WTC11 (cell line): ENCODE measurements around the gene KLHL26. TPM values are rescaled to one million over a fixed set of nuclear protein-coding genes. Genes with fewer than 3 reads are reported as not detected.

Experiments used
- ATAC-seq: fragments of 200-7000 bp; cut with Tn5 transposase; 2 replicates; pipeline ENCODE4 v1.10.0; 2021; ENCODE audit warnings: mild to moderate bottlenecking, moderate library complexity
- CTCF ChIA-PET: fragments of 300-600 bp; sonication (Branson Sonifier 250); formaldehyde crosslinking; loops from one replicate; lab custom pipeline; 2021; ENCODE audit warnings: antibody characterized with exemption; lab: Charles Lee
- POLR2A ChIA-PET: fragments of 350-600 bp; sonication (Branson Sonifier 250); formaldehyde crosslinking; loops from one replicate; lab custom pipeline; 2021; ENCODE audit warnings: antibody characterized with exemption; lab: Charles Lee
- DNase-seq: peaks from one replicate; pipeline ENCODE4 v3.0.0; 2021; ENCODE audit warnings: low spot score
- H3K27ac Mint-ChIP-seq: 2 replicates; pipeline ENCODE4 v1.8.0; 2021; ENCODE audit warnings: mixed read lengths
- H3K27me3 Mint-ChIP-seq: 2 replicates; pipeline ENCODE4 v1.8.0; 2021; ENCODE audit warnings: low read depth, mild to moderate bottlenecking, moderate library complexity, mixed read lengths
- H3K36me3 Mint-ChIP-seq: 2 replicates; pipeline ENCODE4 v1.8.0; 2021; ENCODE audit warnings: mixed read lengths
- H3K4me1 Mint-ChIP-seq: 2 replicates; pipeline ENCODE4 v1.8.0; 2022; ENCODE audit warnings: mixed read lengths
- H3K4me3 Mint-ChIP-seq: 2 replicates; pipeline ENCODE4 v1.8.0; 2021; ENCODE audit warnings: mild to moderate bottlenecking, moderate library complexity, mixed read lengths
- H3K9me3 Mint-ChIP-seq: 2 replicates; pipeline ENCODE4 v1.8.0; 2021; ENCODE audit warnings: mixed read lengths
- CREM ChIP-seq: sonication (generic); formaldehyde crosslinking; IDR thresholded peaks from 2 replicates; pipeline ENCODE4 v1.8.1; 2022; ENCODE audit warnings: mild to moderate bottlenecking, missing genetic modification reagents, moderate library complexity
- ETV6 ChIP-seq: sonication (generic); formaldehyde crosslinking; IDR thresholded peaks from 2 replicates; pipeline ENCODE4 v1.8.1; 2022; ENCODE audit warnings: mild to moderate bottlenecking, missing genetic modification reagents
- HMGA2 ChIP-seq: fragments of 250-450 bp; sonication (Bioruptor Pico); IDR thresholded peaks from 2 replicates; pipeline ENCODE4 v1.4.0; 2021; ENCODE audit warnings: mild to moderate bottlenecking, moderate library complexity
- IRF2 ChIP-seq: sonication (generic); formaldehyde crosslinking; IDR thresholded peaks from 2 replicates; pipeline ENCODE4 v1.8.0; 2022; ENCODE audit warnings: low read depth, missing genetic modification reagents, borderline replicate concordance
- KAT7 ChIP-seq: sonication (generic); formaldehyde crosslinking; IDR thresholded peaks from 2 replicates; pipeline ENCODE4 v1.8.1; 2023; ENCODE audit warnings: missing genetic modification reagents, mild to moderate bottlenecking, borderline replicate concordance
- MXD4 ChIP-seq: fragments of 250-450 bp; sonication (Bioruptor Pico); IDR thresholded peaks from 2 replicates; pipeline ENCODE4 v1.8.0; 2021; ENCODE audit warnings: mild to moderate bottlenecking, moderate library complexity, borderline replicate concordance
- NR1H2 ChIP-seq: sonication (generic); formaldehyde crosslinking; IDR thresholded peaks from 2 replicates; pipeline ENCODE4 v1.9.0; 2021; ENCODE audit warnings: mild to moderate bottlenecking, moderate library complexity, missing genetic modification reagents
- PRRX2 ChIP-seq: fragments of 250-450 bp; sonication (Bioruptor Pico); IDR thresholded peaks from 2 replicates; pipeline ENCODE4 v1.8.0; 2021; ENCODE audit warnings: mild to moderate bottlenecking
- RELA ChIP-seq: sonication (generic); formaldehyde crosslinking; IDR thresholded peaks from 2 replicates; pipeline ENCODE4 v1.8.1; 2022; ENCODE audit warnings: missing genetic modification reagents, mild to moderate bottlenecking, borderline replicate concordance
- SP1 ChIP-seq: sonication (generic); formaldehyde crosslinking; conservative IDR thresholded peaks from 2 replicates; pipeline ENCODE4 v1.8.1; 2022; ENCODE audit warnings: missing genetic modification reagents
- TEAD1 ChIP-seq: sonication (generic); formaldehyde crosslinking; IDR thresholded peaks from 2 replicates; pipeline ENCODE4 v1.8.0; 2022; ENCODE audit warnings: mild to moderate bottlenecking, missing genetic modification reagents
- ZNF121 ChIP-seq: sonication (generic); formaldehyde crosslinking; IDR thresholded peaks from 2 replicates; pipeline ENCODE4 v1.8.0; 2023; ENCODE audit warnings: missing genetic modification reagents
- ZNF263 ChIP-seq: sonication (generic); formaldehyde crosslinking; IDR thresholded peaks from 2 replicates; pipeline ENCODE4 v1.8.1; 2022; ENCODE audit warnings: low read depth, mild to moderate bottlenecking, moderate library complexity, missing genetic modification reagents
- total RNA-seq: library from RNA; stranded (reverse); gene quantifications from 3 replicates; pipeline ENCODE4 v1.2.3, GENCODE V29; 2021
- TF ChIP-seq, protein P1 (sequence below): sonication (generic); formaldehyde crosslinking; IDR thresholded peaks from 2 replicates; pipeline ENCODE4 v1.8.1; 2022; ENCODE audit warnings: low read depth, missing genetic modification reagents, borderline replicate concordance
- TF ChIP-seq, protein P2 (sequence below): fragments of 200-600 bp; IDR thresholded peaks from 2 replicates; pipeline ENCODE4 v1.8.0; 2022; ENCODE audit warnings: antibody characterized with exemption
- TF ChIP-seq, protein P3 (sequence below): sonication (generic); formaldehyde crosslinking; IDR thresholded peaks from 2 replicates; pipeline ENCODE4 v1.8.1; 2022; ENCODE audit warnings: mild to moderate bottlenecking, missing genetic modification reagents, moderate library complexity, borderline replicate concordance
- TF ChIP-seq, protein P4 (sequence below): fragments of 250-450 bp; sonication (Bioruptor Pico); IDR thresholded peaks from 2 replicates; pipeline ENCODE4 v2.1.2; 2022; ENCODE audit warnings: mild to moderate bottlenecking, moderate library complexity
- TF ChIP-seq, protein P5 (sequence below): sonication (generic); formaldehyde crosslinking; IDR thresholded peaks from 2 replicates; pipeline ENCODE4 v1.8.1; 2023; ENCODE audit warnings: mild to moderate bottlenecking, missing genetic modification reagents
- TF ChIP-seq, protein P6 (sequence below): fragments of 250-450 bp; sonication (Bioruptor Pico); IDR thresholded peaks from 2 replicates; pipeline ENCODE4 v1.8.0; 2021; ENCODE audit warnings: mild to moderate bottlenecking
- TF ChIP-seq, protein P7 (sequence below): sonication (generic); formaldehyde crosslinking; IDR thresholded peaks from 2 replicates; pipeline ENCODE4 v1.8.0; 2022; ENCODE audit warnings: mild to moderate bottlenecking, missing genetic modification reagents
- TF ChIP-seq, protein P8 (sequence below): fragments of 250-450 bp; sonication (Bioruptor Pico); IDR thresholded peaks from 2 replicates; pipeline ENCODE4 v1.9.0; 2021; ENCODE audit warnings: mild to moderate bottlenecking
- TF ChIP-seq, protein P9 (sequence below): sonication (generic); formaldehyde crosslinking; conservative IDR thresholded peaks from 2 replicates; pipeline ENCODE4 v1.8.1; 2022; ENCODE audit warnings: mild to moderate bottlenecking, missing genetic modification reagents

Gene KLHL26
- total RNA-seq, 1 experiment from 2014 or later = 13.1 TPM

DNA sequence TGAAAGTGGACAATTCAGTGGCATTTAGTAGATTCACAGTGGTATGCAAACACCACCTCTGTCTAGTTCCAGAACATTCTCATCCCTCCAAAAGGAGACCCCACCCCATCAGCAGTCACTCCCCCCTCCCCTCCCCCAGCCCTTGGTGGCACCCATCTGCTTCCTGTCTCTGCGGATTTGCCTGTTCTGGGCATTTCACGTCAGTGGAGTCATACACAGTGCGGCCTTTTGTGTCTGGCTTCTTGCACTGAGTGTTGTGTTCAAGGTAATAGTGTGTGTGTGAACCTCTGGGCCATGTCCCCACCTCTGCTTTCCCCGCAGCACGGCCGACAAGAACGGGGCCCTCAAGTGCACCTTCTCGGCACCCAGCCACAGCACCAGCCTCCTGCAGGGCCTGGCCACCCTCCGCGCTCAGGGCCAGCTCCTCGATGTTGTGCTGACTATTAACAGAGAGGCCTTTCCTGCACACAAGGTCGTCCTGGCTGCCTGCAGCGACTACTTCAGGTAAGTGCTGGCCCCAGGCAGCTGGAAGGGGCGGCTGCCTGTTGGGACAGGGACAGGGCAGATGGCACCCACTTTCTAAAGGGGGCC is 27.2 kb downstream of the KLHL26 start:
- no peak overlapping the region for H3K4me3 Mint-ChIP-seq
- H3K9me3 Mint-ChIP-seq = peaks cover 3% of the 10 kb centered on the region; the same call in 1 of the 2 replicates
- H3K4me1 Mint-ChIP-seq = peaks cover 6% of the 10 kb centered on the region
- ChIA-PET POLR2A (no interaction called here), CTCF (interaction anchor here (0.8 to 1.1 kb wide), 3 partner anchors 70 to 183 kb away, joined by 3 to 5 read pairs (median 3); no protein-coding TSS in a partner anchor)
- no peaks in the 10 kb centered on the region for H3K27me3 Mint-ChIP-seq
- H3K36me3 Mint-ChIP-seq = peaks cover 5% of the 10 kb centered on the region; the same call in 1 of the 2 replicates
- DNase-seq = no peak
- no peak overlapping the region for H3K27ac Mint-ChIP-seq
- TF ChIP-seq KAT7 (CRISPR knock-in tag) (no peak), ZNF121 (no peak), CREM (CRISPR knock-in tag) (no peak), ETV6 (CRISPR knock-in tag) (no peak), RELA (CRISPR knock-in tag) (no peak), PRRX2 (no peak), NR1H2 (CRISPR knock-in tag) (no peak), HMGA2 (CRISPR knock-in tag) (no peak), TEAD1 (CRISPR knock-in tag) (no peak), ZNF263 (no peak)
- TF ChIP-seq, protein P1, sequence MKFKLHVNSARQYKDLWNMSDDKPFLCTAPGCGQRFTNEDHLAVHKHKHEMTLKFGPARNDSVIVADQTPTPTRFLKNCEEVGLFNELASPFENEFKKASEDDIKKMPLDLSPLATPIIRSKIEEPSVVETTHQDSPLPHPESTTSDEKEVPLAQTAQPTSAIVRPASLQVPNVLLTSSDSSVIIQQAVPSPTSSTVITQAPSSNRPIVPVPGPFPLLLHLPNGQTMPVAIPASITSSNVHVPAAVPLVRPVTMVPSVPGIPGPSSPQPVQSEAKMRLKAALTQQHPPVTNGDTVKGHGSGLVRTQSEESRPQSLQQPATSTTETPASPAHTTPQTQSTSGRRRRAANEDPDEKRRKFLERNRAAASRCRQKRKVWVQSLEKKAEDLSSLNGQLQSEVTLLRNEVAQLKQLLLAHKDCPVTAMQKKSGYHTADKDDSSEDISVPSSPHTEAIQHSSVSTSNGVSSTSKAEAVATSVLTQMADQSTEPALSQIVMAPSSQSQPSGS (CRISPR knock-in tag) = no peak
- TF ChIP-seq, protein P2, sequence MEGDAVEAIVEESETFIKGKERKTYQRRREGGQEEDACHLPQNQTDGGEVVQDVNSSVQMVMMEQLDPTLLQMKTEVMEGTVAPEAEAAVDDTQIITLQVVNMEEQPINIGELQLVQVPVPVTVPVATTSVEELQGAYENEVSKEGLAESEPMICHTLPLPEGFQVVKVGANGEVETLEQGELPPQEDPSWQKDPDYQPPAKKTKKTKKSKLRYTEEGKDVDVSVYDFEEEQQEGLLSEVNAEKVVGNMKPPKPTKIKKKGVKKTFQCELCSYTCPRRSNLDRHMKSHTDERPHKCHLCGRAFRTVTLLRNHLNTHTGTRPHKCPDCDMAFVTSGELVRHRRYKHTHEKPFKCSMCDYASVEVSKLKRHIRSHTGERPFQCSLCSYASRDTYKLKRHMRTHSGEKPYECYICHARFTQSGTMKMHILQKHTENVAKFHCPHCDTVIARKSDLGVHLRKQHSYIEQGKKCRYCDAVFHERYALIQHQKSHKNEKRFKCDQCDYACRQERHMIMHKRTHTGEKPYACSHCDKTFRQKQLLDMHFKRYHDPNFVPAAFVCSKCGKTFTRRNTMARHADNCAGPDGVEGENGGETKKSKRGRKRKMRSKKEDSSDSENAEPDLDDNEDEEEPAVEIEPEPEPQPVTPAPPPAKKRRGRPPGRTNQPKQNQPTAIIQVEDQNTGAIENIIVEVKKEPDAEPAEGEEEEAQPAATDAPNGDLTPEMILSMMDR = no peak
- TF ChIP-seq, protein P3, sequence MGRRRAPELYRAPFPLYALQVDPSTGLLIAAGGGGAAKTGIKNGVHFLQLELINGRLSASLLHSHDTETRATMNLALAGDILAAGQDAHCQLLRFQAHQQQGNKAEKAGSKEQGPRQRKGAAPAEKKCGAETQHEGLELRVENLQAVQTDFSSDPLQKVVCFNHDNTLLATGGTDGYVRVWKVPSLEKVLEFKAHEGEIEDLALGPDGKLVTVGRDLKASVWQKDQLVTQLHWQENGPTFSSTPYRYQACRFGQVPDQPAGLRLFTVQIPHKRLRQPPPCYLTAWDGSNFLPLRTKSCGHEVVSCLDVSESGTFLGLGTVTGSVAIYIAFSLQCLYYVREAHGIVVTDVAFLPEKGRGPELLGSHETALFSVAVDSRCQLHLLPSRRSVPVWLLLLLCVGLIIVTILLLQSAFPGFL = no peak
- TF ChIP-seq, protein P4, sequence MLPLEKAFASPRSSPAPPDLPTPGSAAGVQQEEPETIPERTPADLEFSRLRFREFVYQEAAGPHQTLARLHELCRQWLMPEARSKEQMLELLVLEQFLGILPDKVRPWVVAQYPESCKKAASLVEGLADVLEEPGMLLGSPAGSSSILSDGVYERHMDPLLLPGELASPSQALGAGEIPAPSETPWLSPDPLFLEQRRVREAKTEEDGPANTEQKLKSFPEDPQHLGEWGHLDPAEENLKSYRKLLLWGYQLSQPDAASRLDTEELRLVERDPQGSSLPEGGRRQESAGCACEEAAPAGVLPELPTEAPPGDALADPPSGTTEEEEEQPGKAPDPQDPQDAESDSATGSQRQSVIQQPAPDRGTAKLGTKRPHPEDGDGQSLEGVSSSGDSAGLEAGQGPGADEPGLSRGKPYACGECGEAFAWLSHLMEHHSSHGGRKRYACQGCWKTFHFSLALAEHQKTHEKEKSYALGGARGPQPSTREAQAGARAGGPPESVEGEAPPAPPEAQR (CRISPR knock-in tag) = no peak
- TF ChIP-seq, protein P5, sequence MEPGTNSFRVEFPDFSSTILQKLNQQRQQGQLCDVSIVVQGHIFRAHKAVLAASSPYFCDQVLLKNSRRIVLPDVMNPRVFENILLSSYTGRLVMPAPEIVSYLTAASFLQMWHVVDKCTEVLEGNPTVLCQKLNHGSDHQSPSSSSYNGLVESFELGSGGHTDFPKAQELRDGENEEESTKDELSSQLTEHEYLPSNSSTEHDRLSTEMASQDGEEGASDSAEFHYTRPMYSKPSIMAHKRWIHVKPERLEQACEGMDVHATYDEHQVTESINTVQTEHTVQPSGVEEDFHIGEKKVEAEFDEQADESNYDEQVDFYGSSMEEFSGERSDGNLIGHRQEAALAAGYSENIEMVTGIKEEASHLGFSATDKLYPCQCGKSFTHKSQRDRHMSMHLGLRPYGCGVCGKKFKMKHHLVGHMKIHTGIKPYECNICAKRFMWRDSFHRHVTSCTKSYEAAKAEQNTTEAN (CRISPR knock-in tag) = no peak
- no peak for ATAC-seq

DNA sequence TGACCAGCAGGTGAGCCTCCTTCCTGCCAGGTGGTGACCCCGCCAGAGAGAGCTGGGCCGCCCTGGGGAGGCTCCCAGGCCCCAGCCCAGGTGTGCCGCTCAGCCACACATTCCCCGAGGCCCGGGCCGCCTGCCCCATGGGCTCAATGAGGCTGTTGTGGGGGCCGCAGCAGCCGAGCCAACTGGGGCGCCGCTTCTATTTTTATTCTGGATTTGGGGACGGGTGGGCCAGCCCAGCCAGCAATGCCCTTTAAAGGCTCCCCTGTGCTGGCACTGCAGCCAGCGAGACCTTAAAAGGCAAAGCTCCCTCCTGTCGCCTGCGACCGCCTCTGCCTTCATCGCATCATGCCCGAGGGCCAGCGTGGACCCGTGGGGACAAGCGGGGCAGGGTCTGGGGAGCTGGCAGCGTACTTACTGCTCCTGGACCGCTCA is 29.0 kb downstream of the KLHL26 start:
- DNase-seq (no peak), ATAC-seq (no peak)
- TF ChIP-seq, protein P6, sequence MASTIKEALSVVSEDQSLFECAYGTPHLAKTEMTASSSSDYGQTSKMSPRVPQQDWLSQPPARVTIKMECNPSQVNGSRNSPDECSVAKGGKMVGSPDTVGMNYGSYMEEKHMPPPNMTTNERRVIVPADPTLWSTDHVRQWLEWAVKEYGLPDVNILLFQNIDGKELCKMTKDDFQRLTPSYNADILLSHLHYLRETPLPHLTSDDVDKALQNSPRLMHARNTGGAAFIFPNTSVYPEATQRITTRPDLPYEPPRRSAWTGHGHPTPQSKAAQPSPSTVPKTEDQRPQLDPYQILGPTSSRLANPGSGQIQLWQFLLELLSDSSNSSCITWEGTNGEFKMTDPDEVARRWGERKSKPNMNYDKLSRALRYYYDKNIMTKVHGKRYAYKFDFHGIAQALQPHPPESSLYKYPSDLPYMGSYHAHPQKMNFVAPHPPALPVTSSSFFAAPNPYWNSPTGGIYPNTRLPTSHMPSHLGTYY = no peak
- TF ChIP-seq ZNF121 (no peak), SP1 (CRISPR knock-in tag) (no peak), IRF2 (CRISPR knock-in tag) (no peak), MXD4 (CRISPR knock-in tag) (no peak)
- TF ChIP-seq, protein P7, sequence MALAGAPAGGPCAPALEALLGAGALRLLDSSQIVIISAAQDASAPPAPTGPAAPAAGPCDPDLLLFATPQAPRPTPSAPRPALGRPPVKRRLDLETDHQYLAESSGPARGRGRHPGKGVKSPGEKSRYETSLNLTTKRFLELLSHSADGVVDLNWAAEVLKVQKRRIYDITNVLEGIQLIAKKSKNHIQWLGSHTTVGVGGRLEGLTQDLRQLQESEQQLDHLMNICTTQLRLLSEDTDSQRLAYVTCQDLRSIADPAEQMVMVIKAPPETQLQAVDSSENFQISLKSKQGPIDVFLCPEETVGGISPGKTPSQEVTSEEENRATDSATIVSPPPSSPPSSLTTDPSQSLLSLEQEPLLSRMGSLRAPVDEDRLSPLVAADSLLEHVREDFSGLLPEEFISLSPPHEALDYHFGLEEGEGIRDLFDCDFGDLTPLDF (CRISPR knock-in tag) = no peak
- TF ChIP-seq, protein P8, sequence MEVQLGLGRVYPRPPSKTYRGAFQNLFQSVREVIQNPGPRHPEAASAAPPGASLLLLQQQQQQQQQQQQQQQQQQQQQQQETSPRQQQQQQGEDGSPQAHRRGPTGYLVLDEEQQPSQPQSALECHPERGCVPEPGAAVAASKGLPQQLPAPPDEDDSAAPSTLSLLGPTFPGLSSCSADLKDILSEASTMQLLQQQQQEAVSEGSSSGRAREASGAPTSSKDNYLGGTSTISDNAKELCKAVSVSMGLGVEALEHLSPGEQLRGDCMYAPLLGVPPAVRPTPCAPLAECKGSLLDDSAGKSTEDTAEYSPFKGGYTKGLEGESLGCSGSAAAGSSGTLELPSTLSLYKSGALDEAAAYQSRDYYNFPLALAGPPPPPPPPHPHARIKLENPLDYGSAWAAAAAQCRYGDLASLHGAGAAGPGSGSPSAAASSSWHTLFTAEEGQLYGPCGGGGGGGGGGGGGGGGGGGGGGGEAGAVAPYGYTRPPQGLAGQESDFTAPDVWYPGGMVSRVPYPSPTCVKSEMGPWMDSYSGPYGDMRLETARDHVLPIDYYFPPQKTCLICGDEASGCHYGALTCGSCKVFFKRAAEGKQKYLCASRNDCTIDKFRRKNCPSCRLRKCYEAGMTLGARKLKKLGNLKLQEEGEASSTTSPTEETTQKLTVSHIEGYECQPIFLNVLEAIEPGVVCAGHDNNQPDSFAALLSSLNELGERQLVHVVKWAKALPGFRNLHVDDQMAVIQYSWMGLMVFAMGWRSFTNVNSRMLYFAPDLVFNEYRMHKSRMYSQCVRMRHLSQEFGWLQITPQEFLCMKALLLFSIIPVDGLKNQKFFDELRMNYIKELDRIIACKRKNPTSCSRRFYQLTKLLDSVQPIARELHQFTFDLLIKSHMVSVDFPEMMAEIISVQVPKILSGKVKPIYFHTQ (CRISPR knock-in tag) = no peak
- TF ChIP-seq, protein P9, sequence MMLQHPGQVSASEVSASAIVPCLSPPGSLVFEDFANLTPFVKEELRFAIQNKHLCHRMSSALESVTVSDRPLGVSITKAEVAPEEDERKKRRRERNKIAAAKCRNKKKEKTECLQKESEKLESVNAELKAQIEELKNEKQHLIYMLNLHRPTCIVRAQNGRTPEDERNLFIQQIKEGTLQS (CRISPR knock-in tag) = no peak

More for the DNA sequence above, 29.0 kb downstream of the KLHL26 start:
- CTCF ChIA-PET = interaction anchor here (1.1 kb wide), 1 partner anchor 9 kb away, joined by 3 read pairs; no protein-coding TSS in a partner anchor
- H3K4me1 Mint-ChIP-seq = peaks cover 4% of the 10 kb centered on the region
- no peak overlapping the region for H3K27ac Mint-ChIP-seq
- H3K27me3 Mint-ChIP-seq = no peaks in the 10 kb centered on the region
- POLR2A ChIA-PET = interaction anchor here (0.9 kb wide), 1 partner anchor 75 kb away, joined by 3 read pairs; no protein-coding TSS in a partner anchor
- H3K36me3 Mint-ChIP-seq = peaks cover 8% of the 10 kb centered on the region; the same call in 1 of the 2 replicates
- peaks cover 3% of the 10 kb centered on the region; the same call in 1 of the 2 replicates for H3K9me3 Mint-ChIP-seq
- H3K4me3 Mint-ChIP-seq = no peak overlapping the region
